MM.1S (cell line): ENCODE data around the gene JMJD7.

Source experiments
- DNase-seq: peaks from one replicate; pipeline ENCODE4 v3.0.0-alpha.2; 2015
- H2AFZ ChIP-seq: fragments of 300-600 bp; sonication (generic); 2 replicates; pipeline ENCODE4 v1.6.0; 2016; ENCODE audit warnings: antibody characterized with exemption, low read length
- H3F3A ChIP-seq: fragments of 300-600 bp; sonication (generic); 2 replicates; pipeline ENCODE4 v1.6.1; 2016; ENCODE audit warnings: mild to moderate bottlenecking, antibody characterized with exemption, low read length, moderate library complexity, mixed read lengths; ENCODE audit not compliant: insufficient read depth
- H3K27ac ChIP-seq: fragments of 300-600 bp; sonication (generic); 2 replicates; pipeline ENCODE4 v1.5.1; 2016; ENCODE audit warnings: mild to moderate bottlenecking, low read length
- H3K27me3 ChIP-seq: fragments of 300-600 bp; sonication (generic); replicated peaks from 2 replicates; pipeline ENCODE4 v1.6.0; 2016; ENCODE audit warnings: low read length; ENCODE audit not compliant: insufficient read depth
- H3K36me3 ChIP-seq: fragments of 300-600 bp; sonication (generic); replicated peaks from 2 replicates; pipeline ENCODE4 v1.6.1; 2016; ENCODE audit warnings: mild to moderate bottlenecking, low read length, mixed read lengths; ENCODE audit not compliant: insufficient read depth
- H3K4me1 ChIP-seq: fragments of 300-600 bp; sonication (generic); 2 replicates; pipeline ENCODE4 v1.6.1; 2016; ENCODE audit warnings: low read length, mixed read lengths
- H3K4me2 ChIP-seq: fragments of 300-600 bp; sonication (generic); 2 replicates; pipeline ENCODE4 v1.6.0; 2016; ENCODE audit warnings: low read depth, low read length
- H3K4me3 ChIP-seq: fragments of 300-600 bp; sonication (generic); 2 replicates; pipeline ENCODE4 v1.5.1; 2016; ENCODE audit warnings: low read length, mixed read lengths
- H3K79me2 ChIP-seq: fragments of 300-600 bp; sonication (generic); 2 replicates; pipeline ENCODE4 v1.6.1; 2016; ENCODE audit warnings: mixed run types, low read length, mixed read lengths
- H3K9ac ChIP-seq: fragments of 300-600 bp; sonication (generic); 2 replicates; pipeline ENCODE4 v1.6.1; 2016; ENCODE audit warnings: low read length, mixed read lengths
- H3K9me2 ChIP-seq: fragments of 300-600 bp; sonication (generic); replicated peaks from 2 replicates; pipeline ENCODE4 v1.6.1; 2016; ENCODE audit warnings: mild to moderate bottlenecking, low read length, mixed read lengths; ENCODE audit not compliant: insufficient read depth
- H3K9me3 ChIP-seq: fragments of 300-600 bp; sonication (generic); replicated peaks from 2 replicates; pipeline ENCODE4 v1.6.1; 2016; ENCODE audit warnings: mild to moderate bottlenecking, low read length, mixed read lengths; ENCODE audit not compliant: insufficient read depth
- H4K20me1 ChIP-seq: fragments of 300-600 bp; sonication (generic); 2 replicates; pipeline ENCODE4 v1.6.1; 2016; ENCODE audit warnings: mild to moderate bottlenecking, low read length, moderate library complexity, mixed read lengths; ENCODE audit not compliant: insufficient read depth
- CTCF ChIP-seq: fragments of 300-600 bp; sonication (generic); IDR thresholded peaks from 2 replicates; pipeline ENCODE4 v1.5.1; 2016; ENCODE audit warnings: antibody characterized with exemption, low read length, mixed read lengths
- EZH2 ChIP-seq: fragments of 300-600 bp; sonication (generic); optimal IDR thresholded peaks from 2 replicates; pipeline ENCODE3; 2017; ENCODE audit warnings: low read depth, mild to moderate bottlenecking, antibody characterized with exemption, low read length, mixed read lengths
- EZH2phosphoT487 ChIP-seq: fragments of 300-600 bp; sonication (generic); IDR thresholded peaks from 2 replicates; pipeline ENCODE4 v1.6.1; 2018; ENCODE audit warnings: antibody characterized with exemption, low read length

JMJD7 gene

GRCh38 chr15:41823502-41823901 lies 4.4 kb upstream of the JMJD7 start:
- Histone ChIP-seq H2AFZ (no peak overlapping the region), H3K79me2 (no peaks in the 10 kb centered on the region), H3K4me3 (no peak overlapping the region), H3F3A (no peaks in the 10 kb centered on the region), H3K9me3 (no peaks in the 10 kb centered on the region), H3K4me2 (no peak overlapping the region), H3K4me1 (no peaks in the 10 kb centered on the region), H4K20me1 (no peaks in the 10 kb centered on the region), H3K27me3 (no peaks in the 10 kb centered on the region), H3K36me3 (no peaks in the 10 kb centered on the region), H3K9me2 (no peaks in the 10 kb centered on the region), H3K9ac (no peak overlapping the region), H3K27ac (no peak overlapping the region)
- no peak for DNase-seq
- TF ChIP-seq EZH2 (no peak), CTCF (no peak), EZH2phosphoT487 (no peak)

- Histone ChIP-seq H3K9ac (no peak overlapping the region), H3K4me1 (no peaks in the 10 kb centered on the region), H3K9me2 (no peaks in the 10 kb centered on the region), H3K36me3 (no peaks in the 10 kb centered on the region), H3K9me3 (no peaks in the 10 kb centered on the region), H3F3A (no peaks in the 10 kb centered on the region), H4K20me1 (no peaks in the 10 kb centered on the region), H3K79me2 (no peaks in the 10 kb centered on the region), H3K4me2 (no peak overlapping the region), H3K27ac (no peak overlapping the region), H3K27me3 (no peaks in the 10 kb centered on the region), H3K4me3 (no peak overlapping the region), H2AFZ (no peak overlapping the region)
- no peak for TF ChIP-seq CTCF
- no peak for TF ChIP-seq EZH2
- TF ChIP-seq EZH2phosphoT487: no peak
- no peak for DNase-seq
These were observed 3.7 kb upstream of the JMJD7 start for GRCh38 chr15:41824062-41824745.

- H3K36me3 ChIP-seq: no peaks in the 10 kb centered on the region
- H3K9me2 ChIP-seq: no peaks in the 10 kb centered on the region
- H3K4me2 ChIP-seq: no peak overlapping the region
- H3K4me1 ChIP-seq: no peaks in the 10 kb centered on the region
- H3K9ac ChIP-seq: no peak overlapping the region
- TF ChIP-seq EZH2 (no peak), CTCF (no peak), EZH2phosphoT487 (no peak)
- H4K20me1 ChIP-seq: no peaks in the 10 kb centered on the region
- H3K4me3 ChIP-seq: no peak overlapping the region
- no peak overlapping the region for H2AFZ ChIP-seq
- no peak for DNase-seq
- H3K9me3 ChIP-seq: no peaks in the 10 kb centered on the region
- H3K27ac ChIP-seq: no peak overlapping the region
- no peaks in the 10 kb centered on the region for H3F3A ChIP-seq
- H3K79me2 ChIP-seq: no peaks in the 10 kb centered on the region
- H3K27me3 ChIP-seq: no peaks in the 10 kb centered on the region
These were observed 2.7 kb upstream of the JMJD7 start for GRCh38 chr15:41825145-41825544.
